Hematopoietic multipotent progenitor cell treated with erythropoietin and hydrocortisone succinate and interleukin-3 and kit ligand, for 4 days (in vitro differentiated cells): ENCODE measurements around the gene NKTR.

Source experiments
- DNase-seq: peaks from one replicate; pipeline ENCODE4 v3.0.0-alpha.2; 2015

NKTR gene

DNA sequence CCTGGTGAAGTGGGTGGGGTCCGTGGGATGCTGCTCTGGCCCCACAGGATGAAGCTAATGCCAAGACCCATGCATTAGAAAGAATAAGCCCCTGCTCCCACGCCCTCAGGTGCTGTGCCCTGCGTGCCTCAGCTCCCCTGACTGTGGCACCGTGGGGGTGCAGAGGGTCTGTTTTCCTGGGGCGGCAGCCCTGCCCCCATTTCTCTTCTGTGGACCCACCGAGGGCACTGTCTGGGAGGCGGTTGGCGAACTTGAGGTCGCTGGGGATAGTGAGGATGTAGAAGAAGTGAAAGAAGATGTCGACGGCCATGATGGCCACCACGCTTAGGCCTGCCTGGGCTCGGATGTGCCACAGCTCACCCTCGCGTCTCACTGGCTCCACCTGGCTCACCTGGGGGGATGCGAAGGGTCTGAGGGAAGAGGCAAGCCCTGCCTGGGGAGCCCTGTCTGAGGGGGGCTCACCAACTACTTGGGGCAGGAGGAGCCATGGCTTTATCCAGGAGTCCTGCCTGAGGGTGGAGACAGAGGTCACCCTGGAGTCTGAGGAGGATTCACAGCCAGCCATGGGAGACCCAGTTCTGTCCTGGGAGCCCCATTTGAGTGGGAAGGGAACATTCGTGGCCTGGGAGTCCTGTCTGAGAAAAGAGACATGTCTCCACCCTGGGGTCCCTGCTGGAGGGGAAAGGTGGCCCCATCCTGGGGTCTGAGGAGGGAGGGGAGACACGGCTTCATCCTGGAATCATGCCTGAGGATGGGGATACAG is 97.0 kb downstream of the NKTR start:
- no peak for DNase-seq
